NCI-H2081 treated with DMSO at 0.1 percent for 48 hours (cell line): ENCODE measurements around the gene CDRT15.
"Not testable (repeated sequence)": the region's sequence is repeated elsewhere in the genome, so short reads cannot be mapped to it uniquely, and the experiment has no call there.

Experiments
- DNase-seq: peaks from one replicate; lab custom pipeline; 2025; lab: John Stamatoyannopoulos, UW

Gene CDRT15

GRCh38 chr17:14236762-14237161, at the start of gene CDRT15:
CDRT15 (minus strand) TSS chr17:14236862; CDS start chr17:14236833, 29 bp downstream.
- DNase-seq = not testable (repeated sequence)

- no peak for DNase-seq
These were observed 46.1 kb upstream of the CDRT15 start for GRCh38 chr17:14282726-14283125.

- no peak for DNase-seq
These were observed 44.9 kb upstream of the CDRT15 start for GRCh38 chr17:14281530-14281929.

- DNase-seq = no peak
These were observed 40.0 kb upstream of the CDRT15 start for GRCh38 chr17:14276535-14277250.

- DNase-seq = no peak
These were observed 33.8 kb upstream of the CDRT15 start for GRCh38 chr17:14270508-14270907.

- no peak for DNase-seq
These were observed 32.8 kb upstream of the CDRT15 start for GRCh38 chr17:14269473-14269872.

GRCh38 chr17:14268264-14268663, 31.6 kb upstream of the CDRT15 start:
- DNase-seq = no peak

GRCh38 chr17:14261406-14261805, 24.7 kb upstream of the CDRT15 start:
- no peak for DNase-seq

- DNase-seq = no peak
These were observed 9.0 kb upstream of the CDRT15 start for GRCh38 chr17:14245629-14246028.

GRCh38 chr17:14245002-14245401, 8.3 kb upstream of the CDRT15 start:
- DNase-seq = no peak

- DNase-seq = not testable (repeated sequence)
These were observed 2.6 kb upstream of the CDRT15 start for GRCh38 chr17:14239271-14239670.

GRCh38 chr17:14236032-14236431, 630 bp downstream of the CDRT15 start:
- not testable (repeated sequence) for DNase-seq

GRCh38 chr17:14235047-14235446, 1.6 kb downstream of the CDRT15 start:
- DNase-seq = not testable (repeated sequence)

- DNase-seq = not testable (repeated sequence)
These were observed 5.5 kb downstream of the CDRT15 start for GRCh38 chr17:14231187-14231586.

- DNase-seq = no peak
These were observed 7.8 kb downstream of the CDRT15 start for GRCh38 chr17:14228903-14229302.

- DNase-seq = no peak
These were observed 9.6 kb downstream of the CDRT15 start for GRCh38 chr17:14227052-14227451.

- no peak for DNase-seq
These were observed 11.2 kb downstream of the CDRT15 start for GRCh38 chr17:14225254-14225980.

GRCh38 chr17:14222611-14223010, 14.1 kb downstream of the CDRT15 start:
- no peak for DNase-seq

- DNase-seq = no peak
These were observed 22.4 kb downstream of the CDRT15 start for GRCh38 chr17:14214271-14214670.

- no peak for DNase-seq
These were observed 24.3 kb downstream of the CDRT15 start for GRCh38 chr17:14212401-14212800.

- DNase-seq = no peak
These were observed 24.9 kb downstream of the CDRT15 start for GRCh38 chr17:14211801-14212200.

- DNase-seq = no peak
These were observed 25.4 kb downstream of the CDRT15 start for GRCh38 chr17:14211246-14211645.

GRCh38 chr17:14209215-14209614, 27.4 kb downstream of the CDRT15 start:
- DNase-seq = no peak
